ENCODE measurements around the gene MBLAC1. TPM values are rescaled to one million over a fixed set of nuclear protein-coding genes. Genes with fewer than 3 reads are reported as not detected.

The MBLAC1 gene
- polyA plus RNA-seq, 3 donors = 0.57 to 0.81 (median 0.59) TPM

DNA sequence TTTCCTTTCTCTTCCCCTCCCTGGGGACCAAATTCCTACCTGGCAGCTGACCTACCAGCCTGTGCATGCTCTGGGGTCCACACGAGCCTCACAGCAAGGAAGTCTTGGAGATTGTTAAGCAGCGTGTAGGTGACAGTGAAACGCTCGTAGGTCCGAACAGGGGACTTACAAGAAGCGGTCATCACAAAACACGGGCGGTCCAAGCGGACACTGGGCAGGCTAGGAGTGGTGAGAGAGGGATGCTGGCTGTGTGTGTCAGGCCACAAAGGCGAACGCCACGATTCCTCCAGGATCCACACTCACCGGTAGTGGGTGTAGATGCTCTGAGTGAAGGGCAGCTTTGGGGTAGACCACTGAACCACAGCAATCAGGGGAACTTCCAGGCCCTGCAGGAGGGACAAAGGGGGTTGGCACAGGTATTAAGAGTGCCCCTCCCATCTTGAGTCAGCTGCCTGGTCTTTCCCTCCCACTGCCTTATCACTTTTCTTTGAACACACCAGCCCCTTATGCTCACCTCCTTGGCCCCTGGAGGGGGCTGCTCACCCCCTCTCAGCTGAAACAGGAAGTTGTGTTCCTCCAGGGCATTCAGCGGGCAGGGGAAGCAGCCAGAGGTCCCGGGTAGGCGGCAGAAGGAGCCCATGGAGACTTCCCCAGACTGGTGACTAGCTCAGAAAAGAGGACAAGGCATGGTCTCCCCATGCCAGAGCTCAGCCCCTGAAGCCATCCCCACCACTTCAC is 29.7 kb downstream of the MBLAC1 start:
- Histone ChIP-seq H3K27ac (ENCODE audit: low read depth in 1 of 2, low read length in 2 of 2) (peak overlapping the region; percentile 32 to 58), H3K27me3 (ENCODE audit: control insufficient read depth in 2 of 2, insufficient read depth in 2 of 2, low read length in 2 of 2) (no peaks in the 10 kb centered on the region), H3K79me2 (ENCODE audit: insufficient read depth, low read length) (peaks cover 65% of the 10 kb centered on the region), H3K4me2 (replicated peaks; ENCODE audit: extremely low read depth, low read length, poor library complexity, severe bottlenecking) (peak overlapping the region; percentile 94), H3K4me3 (replicated peaks in 1 of 3; ENCODE audit: low read depth in 2 of 3, low read length in 3 of 3) (peak overlapping the region in 2 of 3 experiments; percentile 64 to 95), H3K9me3 (replicated peaks in 1 of 2; ENCODE audit: control insufficient read depth in 1 of 2, insufficient read depth in 1 of 2, low read length in 2 of 2) (no peaks in the 10 kb centered on the region), H3K4me1 (ENCODE audit: control insufficient read depth in 1 of 2, insufficient read depth in 2 of 2, low read length in 2 of 2) (peaks cover 63 to 74% of the 10 kb centered on the region in 2 donors), H3K36me3 (replicated peaks in 1 of 2; ENCODE audit: control insufficient read depth in 1 of 2, insufficient read depth in 2 of 2, low read length in 2 of 2) (peaks cover 36 to 38% of the 10 kb centered on the region in 2 donors), H3K9ac (ENCODE audit: insufficient read depth, low read length, poor library complexity, severe bottlenecking) (peak overlapping the region; percentile 86), H2AFZ (ENCODE audit: insufficient read depth, low read depth, low read length, poor library complexity, severe bottlenecking) (no peak overlapping the region), H4K20me1 (ENCODE audit: insufficient read depth, low read length) (peaks cover 55% of the 10 kb centered on the region)
- TF ChIP-seq, protein P1, sequence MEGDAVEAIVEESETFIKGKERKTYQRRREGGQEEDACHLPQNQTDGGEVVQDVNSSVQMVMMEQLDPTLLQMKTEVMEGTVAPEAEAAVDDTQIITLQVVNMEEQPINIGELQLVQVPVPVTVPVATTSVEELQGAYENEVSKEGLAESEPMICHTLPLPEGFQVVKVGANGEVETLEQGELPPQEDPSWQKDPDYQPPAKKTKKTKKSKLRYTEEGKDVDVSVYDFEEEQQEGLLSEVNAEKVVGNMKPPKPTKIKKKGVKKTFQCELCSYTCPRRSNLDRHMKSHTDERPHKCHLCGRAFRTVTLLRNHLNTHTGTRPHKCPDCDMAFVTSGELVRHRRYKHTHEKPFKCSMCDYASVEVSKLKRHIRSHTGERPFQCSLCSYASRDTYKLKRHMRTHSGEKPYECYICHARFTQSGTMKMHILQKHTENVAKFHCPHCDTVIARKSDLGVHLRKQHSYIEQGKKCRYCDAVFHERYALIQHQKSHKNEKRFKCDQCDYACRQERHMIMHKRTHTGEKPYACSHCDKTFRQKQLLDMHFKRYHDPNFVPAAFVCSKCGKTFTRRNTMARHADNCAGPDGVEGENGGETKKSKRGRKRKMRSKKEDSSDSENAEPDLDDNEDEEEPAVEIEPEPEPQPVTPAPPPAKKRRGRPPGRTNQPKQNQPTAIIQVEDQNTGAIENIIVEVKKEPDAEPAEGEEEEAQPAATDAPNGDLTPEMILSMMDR (IDR thresholded peaks at IDR 0.05) = no peak
- Mint-ChIP-seq H3K9me3 (no peaks in the 10 kb centered on the region), H3K36me3 (peaks cover 41 to 55% of the 10 kb centered on the region in 2 donors), H3K4me3 (peak overlapping the region; percentile 78 to 91), H3K27ac (peak overlapping the region; percentile 75 to 92 (median 83)), H3K4me1 (peaks cover 61% of the 10 kb centered on the region), H3K27me3 (ENCODE audit: low read depth in 3 of 3) (peaks cover 0 to 7% (median 2%) of the 10 kb centered on the region in 3 donors)
- intact Hi-C loops (cut with micrococcal nuclease) = no loop called here
- 67% methylated on average over 9 of the region's 16 CpGs for WGBS (ENCODE audit: insufficient coverage)
- DNase-seq = peak; percentile 41 to 59 (median 45)

DNA sequence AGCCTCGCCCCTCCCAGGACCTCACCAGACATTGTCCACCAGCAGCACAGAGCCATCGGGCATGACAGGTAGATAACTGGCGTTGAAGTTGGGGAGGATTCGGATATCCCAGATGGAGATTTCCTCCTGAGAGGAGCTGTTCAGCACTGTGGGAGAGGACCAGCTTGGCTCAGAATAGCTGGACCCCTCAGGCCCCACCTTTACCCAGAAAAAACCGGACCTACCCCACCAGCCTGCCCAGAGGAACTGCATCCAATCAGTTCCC is 30.2 kb downstream of the MBLAC1 start:
- DNase-seq = no peak
- TF ChIP-seq, protein P1 (IDR thresholded peaks at IDR 0.05) = no peak
- H4K20me1 ChIP-seq (ENCODE audit: insufficient read depth, low read length) = peaks cover 55% of the 10 kb centered on the region
- Mint-ChIP-seq H3K36me3 (peaks cover 39 to 52% of the 10 kb centered on the region in 2 donors), H3K4me1 (peaks cover 56% of the 10 kb centered on the region), H3K27ac (peak overlapping the region; percentile 75 to 92 (median 83)), H3K4me3 (peak overlapping the region; percentile 78 to 91), H3K27me3 (ENCODE audit: low read depth in 3 of 3) (peaks cover 0 to 9% (median 5%) of the 10 kb centered on the region in 3 donors), H3K9me3 (no peaks in the 10 kb centered on the region)
- H2AFZ ChIP-seq (ENCODE audit: insufficient read depth, low read depth, low read length, poor library complexity, severe bottlenecking) = no peak overlapping the region
- WGBS (ENCODE audit: insufficient coverage) = 75% methylated on average over 2 of the region's 5 CpGs
- intact Hi-C loops (cut with micrococcal nuclease) = no loop called here
- peak overlapping the region; percentile 32 to 58 for H3K27ac ChIP-seq (ENCODE audit: low read depth in 1 of 2, low read length in 2 of 2)
- no peaks in the 10 kb centered on the region for H3K9me3 ChIP-seq (replicated peaks in 1 of 2; ENCODE audit: control insufficient read depth in 1 of 2, insufficient read depth in 1 of 2, low read length in 2 of 2)
- H3K9ac ChIP-seq (ENCODE audit: insufficient read depth, low read length, poor library complexity, severe bottlenecking) = peak overlapping the region; percentile 86
- H3K36me3 ChIP-seq (replicated peaks in 1 of 2; ENCODE audit: control insufficient read depth in 1 of 2, insufficient read depth in 2 of 2, low read length in 2 of 2) = peaks cover 36 to 38% of the 10 kb centered on the region in 2 donors
- peak overlapping the region in 2 of 3 experiments; percentile 64 to 95 for H3K4me3 ChIP-seq (replicated peaks in 1 of 3; ENCODE audit: low read depth in 2 of 3, low read length in 3 of 3)
- H3K79me2 ChIP-seq (ENCODE audit: insufficient read depth, low read length) = peaks cover 60% of the 10 kb centered on the region
- H3K27me3 ChIP-seq (ENCODE audit: control insufficient read depth in 2 of 2, insufficient read depth in 2 of 2, low read length in 2 of 2) = no peaks in the 10 kb centered on the region
- H3K4me2 ChIP-seq (replicated peaks; ENCODE audit: extremely low read depth, low read length, poor library complexity, severe bottlenecking) = peak overlapping the region; percentile 94
- H3K4me1 ChIP-seq (ENCODE audit: control insufficient read depth in 1 of 2, insufficient read depth in 2 of 2, low read length in 2 of 2) = peaks cover 58 to 69% of the 10 kb centered on the region in 2 donors
